Naive thymus-derived CD4-positive, alpha-beta T cell (primary cell): ENCODE results near the gene RHOJ. TPM values are rescaled to one million over a fixed set of nuclear protein-coding genes. Genes with fewer than 3 reads are reported as not detected.

Source experiments
- ATAC-seq: fragments of 150-1000 bp; cut with Tn5 transposase; 2 replicates; pipeline ENCODE4 v1.10.0; 2021; ENCODE audit warnings: mild to moderate bottlenecking, moderate library complexity
- CTCF ChIA-PET: fragments of 350-600 bp; sonication (Branson Sonifier 250); formaldehyde crosslinking; loops from one replicate; lab custom pipeline; 2021; ENCODE audit warnings: antibody characterized with exemption; lab: Charles Lee
- POLR2A ChIA-PET: fragments of 350-600 bp; sonication (Branson Sonifier 250); formaldehyde crosslinking; loops from one replicate; lab custom pipeline; 2021; ENCODE audit warnings: antibody characterized with exemption, inconsistent platforms; lab: Charles Lee
- DNase-seq, 9 donors: peaks; one replicate each; pipeline versions ENCODE4 v3.0.0 to v3.0.0-alpha.2; 2020 to 2022; ENCODE audit warnings: mixed read lengths in 1 of 9
- H3K27ac ChIP-seq: one replicate; pipeline ENCODE4 v1.7.0; 2013; ENCODE audit warnings: mild to moderate bottlenecking, low read depth, low read length, moderate library complexity
- H3K27me3 ChIP-seq, 2 donors: one replicate each; pipeline ENCODE4 v1.7.0; 2013; ENCODE audit warnings: low read length in 2 of 2, mild to moderate bottlenecking in 2 of 2, moderate library complexity in 2 of 2; ENCODE audit not compliant: control insufficient read depth in 2 of 2, insufficient read depth in 2 of 2
- H3K36me3 ChIP-seq, 3 experiments: 1 replicate in 2 of 3; 2 replicates in 1 of 3; pipeline ENCODE4 v1.7.0; 2013; ENCODE audit warnings: low read length in 3 of 3, mild to moderate bottlenecking in 3 of 3, moderate library complexity in 1 of 3; ENCODE audit not compliant: insufficient read depth in 3 of 3, control insufficient read depth in 2 of 3
- H3K4me1 ChIP-seq, 2 donors: one replicate each; pipeline ENCODE4 v1.7.0; 2013; ENCODE audit warnings: low read length in 2 of 2, mild to moderate bottlenecking in 2 of 2, moderate library complexity in 1 of 2; ENCODE audit not compliant: control insufficient read depth in 2 of 2, insufficient read depth in 2 of 2
- H3K4me3 ChIP-seq: 2 replicates; pipeline ENCODE4 v1.7.0; 2013; ENCODE audit warnings: mild to moderate bottlenecking, low read length
- H3K9me3 ChIP-seq, 3 experiments: 1 replicate in 2 of 3; 2 replicates in 1 of 3; pipeline ENCODE4 v1.7.0; 2013; ENCODE audit warnings: low read length in 3 of 3; ENCODE audit not compliant: control insufficient read depth in 2 of 3
- H3K27ac Mint-ChIP-seq, 9 donors: one replicate each; pipeline ENCODE4 v1.8.0; 2020 to 2022; ENCODE audit warnings: mixed read lengths in 9 of 9, mild to moderate bottlenecking in 8 of 9, moderate library complexity in 5 of 9, inconsistent platforms in 2 of 9
- H3K27me3 Mint-ChIP-seq, 5 donors: one replicate each; pipeline ENCODE4 v1.8.0; 2021 to 2022; ENCODE audit warnings: mixed read lengths in 5 of 5, mild to moderate bottlenecking in 1 of 5
- H3K36me3 Mint-ChIP-seq, 5 donors: one replicate each; pipeline ENCODE4 v1.8.0; 2020 to 2022; ENCODE audit warnings: mixed read lengths in 5 of 5, mild to moderate bottlenecking in 3 of 5, inconsistent platforms in 1 of 5
- H3K4me1 Mint-ChIP-seq, 7 donors: one replicate each; pipeline ENCODE4 v1.8.0; 2020 to 2022; ENCODE audit warnings: mixed read lengths in 7 of 7, mild to moderate bottlenecking in 3 of 7, inconsistent platforms in 1 of 7
- H3K4me3 Mint-ChIP-seq, 10 donors: one replicate each; pipeline ENCODE4 v1.8.0; 2020 to 2022; ENCODE audit warnings: mild to moderate bottlenecking in 10 of 10, mixed read lengths in 10 of 10, moderate library complexity in 6 of 10, inconsistent platforms in 2 of 10
- H3K9me3 Mint-ChIP-seq, 11 donors: one replicate each; pipeline ENCODE4 v1.8.0; 2020 to 2022; ENCODE audit warnings: mixed read lengths in 11 of 11, mild to moderate bottlenecking in 4 of 11, inconsistent platforms in 1 of 11, moderate library complexity in 1 of 11
- intact Hi-C, 2 donors: fragments of 100-400 bp; cut with micrococcal nuclease; formaldehyde crosslinking; loops; one replicate each; pipeline ENCODE4 v1.15.1; 2023
- polyA plus RNA-seq, 2 donors: library from polyadenylated mRNA; unstranded; fragments of 300-500 nt; fragmentation: Illumina TruSeq; gene quantifications; one replicate each; pipeline ENCODE4 v1.2.3, GENCODE V29; 2021
- total RNA-seq, 6 experiments: library from RNA in 5 of 6; stranded (reverse) in 5 of 6; gene quantifications; 1 replicate in 5 of 6; 2 replicates in 1 of 6; pipeline ENCODE4 v1.2.3 and lab custom pipeline; 2021 to 2026

The RHOJ gene
- total and polyA plus RNA-seq, 7 experiments from 2014 or later, result not detected

- H3K27me3 Mint-ChIP-seq, result peaks cover 4 to 38% (median 16%) of the 10 kb centered on the region in 5 donors
- no peaks in the 10 kb centered on the region for H3K4me1 Mint-ChIP-seq
- no peak for DNase-seq
- POLR2A ChIA-PET, result no interaction called here
- CTCF ChIA-PET, result no interaction called here
- H3K36me3 Mint-ChIP-seq, result no peaks in the 10 kb centered on the region
- intact Hi-C loops, result no loop called here
- H3K27ac Mint-ChIP-seq, result no peak overlapping the region
- Histone ChIP-seq H3K27ac (no peak overlapping the region), H3K4me3 (no peak overlapping the region), H3K36me3 (no peaks in the 10 kb centered on the region), H3K4me1 (no peaks in the 10 kb centered on the region), H3K27me3 (no peaks in the 10 kb centered on the region), H3K9me3 (no peaks in the 10 kb centered on the region)
- H3K4me3 Mint-ChIP-seq, result no peak overlapping the region
- H3K9me3 Mint-ChIP-seq, result peaks cover 0 to 8% (median 2%) of the 10 kb centered on the region in 11 donors
- no peak for ATAC-seq
Measured at GRCh38 chr14:63269561-63270225, 65.5 kb downstream of the RHOJ start.

GRCh38 chr14:63273129-63273528 lies 68.9 kb downstream of the RHOJ start:
- Histone ChIP-seq H3K4me1 (no peaks in the 10 kb centered on the region), H3K27me3 (no peaks in the 10 kb centered on the region), H3K36me3 (no peaks in the 10 kb centered on the region), H3K9me3 (no peaks in the 10 kb centered on the region), H3K27ac (no peak overlapping the region), H3K4me3 (no peak overlapping the region)
- Mint-ChIP-seq H3K36me3 (no peaks in the 10 kb centered on the region), H3K27ac (no peak overlapping the region), H3K4me1 (no peaks in the 10 kb centered on the region), H3K27me3 (peaks cover 0 to 12% (median 10%) of the 10 kb centered on the region in 5 donors), H3K9me3 (no peaks in the 10 kb centered on the region), H3K4me3 (no peak overlapping the region)
- CTCF ChIA-PET, result no interaction called here
- DNase-seq (no peak), ATAC-seq (no peak)
- intact Hi-C loops, result no loop called here
- POLR2A ChIA-PET, result no interaction called here

GRCh38 chr14:63273717-63274655 lies 69.7 kb downstream of the RHOJ start:
- POLR2A ChIA-PET, result no interaction called here
- Histone ChIP-seq H3K27ac (no peak overlapping the region), H3K27me3 (no peaks in the 10 kb centered on the region), H3K4me1 (no peaks in the 10 kb centered on the region), H3K9me3 (no peaks in the 10 kb centered on the region), H3K4me3 (no peak overlapping the region), H3K36me3 (no peaks in the 10 kb centered on the region)
- H3K4me3 Mint-ChIP-seq, result no peak overlapping the region
- intact Hi-C loops, result no loop called here
- CTCF ChIA-PET, result no interaction called here
- H3K27me3 Mint-ChIP-seq, result peaks cover 0 to 12% (median 5%) of the 10 kb centered on the region in 5 donors
- ATAC-seq (no peak), DNase-seq (no peak)
- H3K27ac Mint-ChIP-seq, result no peak overlapping the region
- no peaks in the 10 kb centered on the region for H3K36me3 Mint-ChIP-seq
- no peaks in the 10 kb centered on the region for H3K4me1 Mint-ChIP-seq
- H3K9me3 Mint-ChIP-seq, result no peaks in the 10 kb centered on the region

- Mint-ChIP-seq H3K9me3 (no peaks in the 10 kb centered on the region), H3K27me3 (peaks cover 0 to 9% (median 0%) of the 10 kb centered on the region in 5 donors)
- POLR2A ChIA-PET, result no interaction called here
Measured at GRCh38 chr14:63275611-63276010, 71.4 kb downstream of the RHOJ start.

GRCh38 chr14:63276016-63276415 lies 71.8 kb downstream of the RHOJ start:
- H3K27me3 ChIP-seq, result no peaks in the 10 kb centered on the region
- ChIA-PET CTCF (no interaction called here), POLR2A (no interaction called here)
- ATAC-seq, result no peak
- no peaks in the 10 kb centered on the region for H3K4me1 ChIP-seq
- Mint-ChIP-seq H3K27ac (no peak overlapping the region), H3K27me3 (peaks cover 0 to 9% (median 0%) of the 10 kb centered on the region in 5 donors), H3K4me3 (no peak overlapping the region), H3K9me3 (no peaks in the 10 kb centered on the region), H3K36me3 (no peaks in the 10 kb centered on the region), H3K4me1 (no peaks in the 10 kb centered on the region)
- intact Hi-C loops, result loop anchor here in 1 of 2 donors (1.0 kb wide), 2 partner anchors 1097 to 1113 kb away; no protein-coding TSS in a partner anchor
- no peak for DNase-seq
- H3K27ac ChIP-seq, result no peak overlapping the region
- no peaks in the 10 kb centered on the region for H3K36me3 ChIP-seq
- no peaks in the 10 kb centered on the region for H3K9me3 ChIP-seq
- H3K4me3 ChIP-seq, result no peak overlapping the region

More at GRCh38 chr14:63275611-63276010, 71.4 kb downstream of the RHOJ start:
- CTCF ChIA-PET, result no interaction called here
- no peak overlapping the region for H3K27ac ChIP-seq
- no peak overlapping the region for H3K4me3 ChIP-seq
- no peaks in the 10 kb centered on the region for H3K9me3 ChIP-seq
- H3K27ac Mint-ChIP-seq, result no peak overlapping the region
- no peaks in the 10 kb centered on the region for H3K36me3 ChIP-seq
- no peak for ATAC-seq
- H3K4me1 Mint-ChIP-seq, result no peaks in the 10 kb centered on the region
- H3K4me3 Mint-ChIP-seq, result no peak overlapping the region
- no peaks in the 10 kb centered on the region for H3K27me3 ChIP-seq
- DNase-seq, result no peak
- H3K4me1 ChIP-seq, result no peaks in the 10 kb centered on the region
- intact Hi-C loops, result loop anchor here in 1 of 2 donors (1.0 kb wide), 2 partner anchors 1096 to 1112 kb away; no protein-coding TSS in a partner anchor
- no peaks in the 10 kb centered on the region for H3K36me3 Mint-ChIP-seq

- POLR2A ChIA-PET, result no interaction called here
- intact Hi-C loops, result loop anchor here in 1 of 2 donors (1.0 kb wide), 2 partner anchors 1097 to 1113 kb away; no protein-coding TSS in a partner anchor
Measured at GRCh38 chr14:63276492-63277342, 72.5 kb downstream of the RHOJ start.

More at GRCh38 chr14:63276492-63277342, 72.5 kb downstream of the RHOJ start:
- Mint-ChIP-seq H3K4me3 (no peak overlapping the region), H3K27me3 (peaks cover 0 to 9% (median 3%) of the 10 kb centered on the region in 5 donors), H3K9me3 (no peaks in the 10 kb centered on the region), H3K36me3 (no peaks in the 10 kb centered on the region), H3K4me1 (no peaks in the 10 kb centered on the region), H3K27ac (no peak overlapping the region)
- ATAC-seq (no peak), DNase-seq (peak in 2 of 9 donors; percentile 5)
- no peaks in the 10 kb centered on the region for H3K9me3 ChIP-seq
- H3K27ac ChIP-seq, result no peak overlapping the region
- H3K27me3 ChIP-seq, result no peaks in the 10 kb centered on the region
- no peaks in the 10 kb centered on the region for H3K36me3 ChIP-seq
- H3K4me1 ChIP-seq, result no peaks in the 10 kb centered on the region
- CTCF ChIA-PET, result interaction anchor here (0.7 kb wide), 1 partner anchor 1405 kb away, joined by 3 read pairs; no protein-coding TSS in a partner anchor
- no peak overlapping the region for H3K4me3 ChIP-seq
